ENCODE measurements around the gene AKT3. TPM values are rescaled to one million over a fixed set of nuclear protein-coding genes. Genes with fewer than 3 reads are reported as not detected.

Gene AKT3
- total RNA-seq, 1 donor from 2014 or later, result 36.2 TPM

GRCh38 chr1:243672539-243673074, 177.4 kb downstream of the AKT3 start:
- no peaks in the 10 kb centered on the region for H4K20me1 ChIP-seq (ENCODE audit: low read depth)
- Mint-ChIP-seq H3K4me3 (no peak overlapping the region), H3K4me1 (peaks cover 4% of the 10 kb centered on the region), H3K27ac (no peak overlapping the region), H3K9me3 (peaks cover 6% of the 10 kb centered on the region), H3K36me3 (peaks cover 24% of the 10 kb centered on the region), H3K27me3 (ENCODE audit: insufficient read depth, low read depth) (no peaks in the 10 kb centered on the region)
- H3K9me3 ChIP-seq (ENCODE audit: low read depth), result no peaks in the 10 kb centered on the region
- H3K9ac ChIP-seq, result no peak overlapping the region
- no peak overlapping the region for H3K4me3 ChIP-seq
- H3F3A ChIP-seq (ENCODE audit: low read depth), result peaks cover 8% of the 10 kb centered on the region
- no peak overlapping the region for H3K4me2 ChIP-seq
- H3K27ac ChIP-seq, result no peak overlapping the region
- DNase-seq (ENCODE audit: low spot score), result no peak
- no peaks in the 10 kb centered on the region for H3K79me2 ChIP-seq (ENCODE audit: low read depth)
- no peaks in the 10 kb centered on the region for H3K27me3 ChIP-seq
- peaks cover 5% of the 10 kb centered on the region for H3K4me1 ChIP-seq
- H3K36me3 ChIP-seq, result no peaks in the 10 kb centered on the region
- no peak for TF ChIP-seq CTCF (IDR thresholded peaks at IDR 0.05)
- no peak for TF ChIP-seq EZH2phosphoT487 (IDR thresholded peaks at IDR 0.05)
- TF ChIP-seq EZH2 (IDR thresholded peaks at IDR 0.05), result no peak
- no peak overlapping the region for H2AFZ ChIP-seq (replicated peaks)

GRCh38 chr1:243667591-243667990, 182.5 kb downstream of the AKT3 start:
- H4K20me1 ChIP-seq (ENCODE audit: low read depth), result no peaks in the 10 kb centered on the region
- H3K27ac Mint-ChIP-seq, result peak overlapping the region; percentile 6
- no peak overlapping the region for H3K27ac ChIP-seq
- H3K4me3 Mint-ChIP-seq, result no peak overlapping the region
- TF ChIP-seq EZH2 (IDR thresholded peaks at IDR 0.05) (no peak), CTCF (IDR thresholded peaks at IDR 0.05) (no peak), EZH2phosphoT487 (IDR thresholded peaks at IDR 0.05) (no peak)
- H3K4me3 ChIP-seq, result no peak overlapping the region
- H3K79me2 ChIP-seq (ENCODE audit: low read depth), result no peaks in the 10 kb centered on the region
- H3F3A ChIP-seq (ENCODE audit: low read depth), result peaks cover 14% of the 10 kb centered on the region
- no peaks in the 10 kb centered on the region for H3K36me3 ChIP-seq
- peaks cover 4% of the 10 kb centered on the region for H3K9me3 Mint-ChIP-seq
- H3K4me2 ChIP-seq, result peak overlapping the region; percentile 14
- H3K27me3 Mint-ChIP-seq (ENCODE audit: insufficient read depth, low read depth), result peaks cover 2% of the 10 kb centered on the region
- no peak overlapping the region for H3K9ac ChIP-seq
- H3K4me1 Mint-ChIP-seq, result peaks cover 10% of the 10 kb centered on the region
- no peaks in the 10 kb centered on the region for H3K9me3 ChIP-seq (ENCODE audit: low read depth)
- DNase-seq (ENCODE audit: low spot score), result peak; percentile 49
- H3K27me3 ChIP-seq, result no peaks in the 10 kb centered on the region
- H2AFZ ChIP-seq (replicated peaks), result no peak overlapping the region
- peaks cover 9% of the 10 kb centered on the region for H3K4me1 ChIP-seq
- H3K36me3 Mint-ChIP-seq, result peaks cover 25% of the 10 kb centered on the region

- DNase-seq (ENCODE audit: low spot score), result no peak
- Histone ChIP-seq H3K27me3 (no peaks in the 10 kb centered on the region), H3K4me1 (peaks cover 9% of the 10 kb centered on the region), H2AFZ (replicated peaks) (no peak overlapping the region), H3K9me3 (ENCODE audit: low read depth) (no peaks in the 10 kb centered on the region), H3K36me3 (no peaks in the 10 kb centered on the region), H4K20me1 (ENCODE audit: low read depth) (no peaks in the 10 kb centered on the region), H3F3A (ENCODE audit: low read depth) (peaks cover 14% of the 10 kb centered on the region), H3K27ac (no peak overlapping the region), H3K79me2 (ENCODE audit: low read depth) (no peaks in the 10 kb centered on the region), H3K9ac (no peak overlapping the region), H3K4me3 (no peak overlapping the region), H3K4me2 (peak overlapping the region; percentile 14)
- H3K4me1 Mint-ChIP-seq, result peaks cover 10% of the 10 kb centered on the region
- H3K4me3 Mint-ChIP-seq, result no peak overlapping the region
- TF ChIP-seq CTCF (IDR thresholded peaks at IDR 0.05) (no peak), EZH2 (IDR thresholded peaks at IDR 0.05) (no peak), EZH2phosphoT487 (IDR thresholded peaks at IDR 0.05) (no peak)
- peaks cover 24% of the 10 kb centered on the region for H3K36me3 Mint-ChIP-seq
- peaks cover 4% of the 10 kb centered on the region for H3K9me3 Mint-ChIP-seq
- H3K27me3 Mint-ChIP-seq (ENCODE audit: insufficient read depth, low read depth), result peaks cover 2% of the 10 kb centered on the region
- no peak overlapping the region for H3K27ac Mint-ChIP-seq
Measured at GRCh38 chr1:243667133-243667532, 182.9 kb downstream of the AKT3 start.

All from neural progenitor cell (in vitro differentiated cells).